ENCODE data around the gene APMAP.

The APMAP gene

GRCh38 chr20:24955045-24955444, 37.5 kb downstream of the APMAP start:
- Histone ChIP-seq H3K36me3 (ENCODE audit: low read length) (no peaks in the 10 kb centered on the region), H3K79me2 (ENCODE audit: insufficient read depth, low read length) (no peaks in the 10 kb centered on the region), H4K20me1 (ENCODE audit: low read depth, low read length) (no peaks in the 10 kb centered on the region), H3K9ac (ENCODE audit: low read length) (no peak overlapping the region), H2AFZ (ENCODE audit: low read depth, low read length, severe bottlenecking) (no peak overlapping the region), H3K4me2 (ENCODE audit: low read depth, low read length, poor library complexity, severe bottlenecking) (no peak overlapping the region), H3K9me2 (replicated peaks; ENCODE audit: insufficient read depth, low read length) (no peaks in the 10 kb centered on the region), H3K9me3 (ENCODE audit: insufficient read depth, low read length) (no peaks in the 10 kb centered on the region), H3K4me3 (ENCODE audit: insufficient read depth, low read length, poor library complexity, severe bottlenecking) (no peak overlapping the region), H3K27ac (ENCODE audit: low read depth, low read length) (no peak overlapping the region), H3F3A (ENCODE audit: insufficient read depth) (no peaks in the 10 kb centered on the region), H3K27me3 (ENCODE audit: low read length) (no peaks in the 10 kb centered on the region)
- no peak for TF ChIP-seq EZH2phosphoT487 (conservative IDR thresholded peaks at IDR 0.05; ENCODE audit: low read length)
- TF ChIP-seq, protein P1, sequence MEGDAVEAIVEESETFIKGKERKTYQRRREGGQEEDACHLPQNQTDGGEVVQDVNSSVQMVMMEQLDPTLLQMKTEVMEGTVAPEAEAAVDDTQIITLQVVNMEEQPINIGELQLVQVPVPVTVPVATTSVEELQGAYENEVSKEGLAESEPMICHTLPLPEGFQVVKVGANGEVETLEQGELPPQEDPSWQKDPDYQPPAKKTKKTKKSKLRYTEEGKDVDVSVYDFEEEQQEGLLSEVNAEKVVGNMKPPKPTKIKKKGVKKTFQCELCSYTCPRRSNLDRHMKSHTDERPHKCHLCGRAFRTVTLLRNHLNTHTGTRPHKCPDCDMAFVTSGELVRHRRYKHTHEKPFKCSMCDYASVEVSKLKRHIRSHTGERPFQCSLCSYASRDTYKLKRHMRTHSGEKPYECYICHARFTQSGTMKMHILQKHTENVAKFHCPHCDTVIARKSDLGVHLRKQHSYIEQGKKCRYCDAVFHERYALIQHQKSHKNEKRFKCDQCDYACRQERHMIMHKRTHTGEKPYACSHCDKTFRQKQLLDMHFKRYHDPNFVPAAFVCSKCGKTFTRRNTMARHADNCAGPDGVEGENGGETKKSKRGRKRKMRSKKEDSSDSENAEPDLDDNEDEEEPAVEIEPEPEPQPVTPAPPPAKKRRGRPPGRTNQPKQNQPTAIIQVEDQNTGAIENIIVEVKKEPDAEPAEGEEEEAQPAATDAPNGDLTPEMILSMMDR (IDR thresholded peaks at IDR 0.05; ENCODE audit: insufficient read depth, low read length, poor library complexity, severe bottlenecking) = no peak

DNA sequence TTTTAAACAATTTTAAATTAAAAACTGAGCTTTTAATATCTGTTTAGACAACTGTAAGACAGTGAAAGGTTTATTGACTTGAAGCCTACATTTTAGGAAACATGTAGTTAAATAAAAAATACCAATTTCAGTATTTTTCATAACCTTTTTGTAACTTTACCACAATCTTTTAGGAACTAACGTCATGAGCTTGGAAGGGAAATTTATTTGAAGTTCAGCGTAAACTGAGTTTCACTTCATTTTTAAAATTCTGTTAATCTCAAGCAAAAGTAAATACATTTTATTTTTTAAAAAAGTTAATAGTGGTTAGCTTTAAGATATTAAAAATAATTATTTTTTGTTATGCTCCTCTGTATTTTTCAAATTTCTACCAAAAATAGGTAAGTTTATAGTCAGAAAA, 38.0 kb downstream of the APMAP start:
- H2AFZ ChIP-seq (ENCODE audit: low read depth, low read length, severe bottlenecking) = no peak overlapping the region
- no peak overlapping the region for H3K27ac ChIP-seq (ENCODE audit: low read depth, low read length)
- H3K9me3 ChIP-seq (ENCODE audit: insufficient read depth, low read length) = no peaks in the 10 kb centered on the region
- no peaks in the 10 kb centered on the region for H3K27me3 ChIP-seq (ENCODE audit: low read length)
- no peak overlapping the region for H3K4me3 ChIP-seq (ENCODE audit: insufficient read depth, low read length, poor library complexity, severe bottlenecking)
- H3F3A ChIP-seq (ENCODE audit: insufficient read depth) = no peaks in the 10 kb centered on the region
- no peaks in the 10 kb centered on the region for H3K9me2 ChIP-seq (replicated peaks; ENCODE audit: insufficient read depth, low read length)
- TF ChIP-seq, protein P1 (IDR thresholded peaks at IDR 0.05; ENCODE audit: insufficient read depth, low read length, poor library complexity, severe bottlenecking) = no peak
- no peak for TF ChIP-seq EZH2phosphoT487 (conservative IDR thresholded peaks at IDR 0.05; ENCODE audit: low read length)
- no peaks in the 10 kb centered on the region for H3K36me3 ChIP-seq (ENCODE audit: low read length)
- H3K79me2 ChIP-seq (ENCODE audit: insufficient read depth, low read length) = no peaks in the 10 kb centered on the region
- no peak overlapping the region for H3K9ac ChIP-seq (ENCODE audit: low read length)
- H4K20me1 ChIP-seq (ENCODE audit: low read depth, low read length) = no peaks in the 10 kb centered on the region
- no peak overlapping the region for H3K4me2 ChIP-seq (ENCODE audit: low read depth, low read length, poor library complexity, severe bottlenecking)

GRCh38 chr20:24954151-24954550, 38.4 kb downstream of the APMAP start:
- Histone ChIP-seq H3K4me2 (ENCODE audit: low read depth, low read length, poor library complexity, severe bottlenecking) (no peak overlapping the region), H3K4me3 (ENCODE audit: insufficient read depth, low read length, poor library complexity, severe bottlenecking) (no peak overlapping the region), H3F3A (ENCODE audit: insufficient read depth) (no peaks in the 10 kb centered on the region), H3K9me3 (ENCODE audit: insufficient read depth, low read length) (no peaks in the 10 kb centered on the region), H3K27ac (ENCODE audit: low read depth, low read length) (no peak overlapping the region), H2AFZ (ENCODE audit: low read depth, low read length, severe bottlenecking) (no peak overlapping the region), H3K36me3 (ENCODE audit: low read length) (no peaks in the 10 kb centered on the region), H4K20me1 (ENCODE audit: low read depth, low read length) (no peaks in the 10 kb centered on the region), H3K27me3 (ENCODE audit: low read length) (no peaks in the 10 kb centered on the region), H3K9me2 (replicated peaks; ENCODE audit: insufficient read depth, low read length) (no peaks in the 10 kb centered on the region), H3K9ac (ENCODE audit: low read length) (no peak overlapping the region), H3K79me2 (ENCODE audit: insufficient read depth, low read length) (no peaks in the 10 kb centered on the region)
- no peak for TF ChIP-seq EZH2phosphoT487 (conservative IDR thresholded peaks at IDR 0.05; ENCODE audit: low read length)
- TF ChIP-seq, protein P1 (IDR thresholded peaks at IDR 0.05; ENCODE audit: insufficient read depth, low read length, poor library complexity, severe bottlenecking) = no peak
